ENCODE results near the gene ST13.
"Not testable (repeated sequence)": the region's sequence is repeated elsewhere in the genome, so short reads cannot be mapped to it uniquely, and the experiment has no call there.

The ST13 gene

DNA sequence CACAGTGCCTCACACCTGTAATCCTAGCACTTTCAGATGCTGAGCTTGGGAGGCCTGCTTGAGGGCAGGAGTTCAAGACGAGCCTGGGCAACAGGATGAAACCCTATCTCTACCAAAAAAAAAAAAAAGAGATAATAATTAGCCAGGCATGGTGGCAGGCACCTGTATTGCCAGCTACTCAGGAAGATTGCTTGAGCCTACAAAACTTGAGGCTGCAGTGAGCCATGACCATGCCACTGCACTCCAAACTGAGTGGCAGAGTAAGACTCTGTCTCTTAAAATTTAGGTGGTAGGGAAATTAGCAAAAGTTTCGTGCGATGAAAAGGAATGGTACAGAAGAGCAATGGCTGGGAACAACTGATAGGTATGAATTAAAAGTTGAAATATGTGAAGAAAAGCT lies 18.0 kb downstream of the ST13 start:
- DNase-seq (ENCODE audit: low read depth): no peak

GRCh38 chr22:40834619-40835018 lies 21.8 kb downstream of the ST13 start:
- no peak for DNase-seq (ENCODE audit: low read depth)

DNA sequence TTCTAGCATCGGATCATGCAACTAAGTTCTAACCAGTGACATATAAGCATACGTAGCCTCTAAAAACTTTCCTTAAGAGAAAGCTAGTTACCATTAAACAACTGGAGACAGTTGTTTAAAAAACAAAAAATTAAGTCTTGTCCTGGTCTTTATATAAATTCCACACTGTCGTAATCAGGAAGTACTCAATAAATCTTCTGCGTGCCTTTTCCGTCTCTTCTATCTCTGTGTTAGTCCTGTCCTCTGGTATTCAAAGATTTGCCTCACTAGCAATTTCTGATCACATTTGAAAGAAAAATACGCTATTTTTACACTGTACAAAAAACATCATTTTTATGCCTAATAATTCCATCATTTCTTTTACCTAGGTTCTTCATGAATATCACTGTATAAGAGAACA lies 27.3 kb downstream of the ST13 start:
- no peak for DNase-seq (ENCODE audit: low read depth)

GRCh38 chr22:40826984-40827741 lies 29.3 kb downstream of the ST13 start:
- DNase-seq (ENCODE audit: low read depth): no peak

DNA sequence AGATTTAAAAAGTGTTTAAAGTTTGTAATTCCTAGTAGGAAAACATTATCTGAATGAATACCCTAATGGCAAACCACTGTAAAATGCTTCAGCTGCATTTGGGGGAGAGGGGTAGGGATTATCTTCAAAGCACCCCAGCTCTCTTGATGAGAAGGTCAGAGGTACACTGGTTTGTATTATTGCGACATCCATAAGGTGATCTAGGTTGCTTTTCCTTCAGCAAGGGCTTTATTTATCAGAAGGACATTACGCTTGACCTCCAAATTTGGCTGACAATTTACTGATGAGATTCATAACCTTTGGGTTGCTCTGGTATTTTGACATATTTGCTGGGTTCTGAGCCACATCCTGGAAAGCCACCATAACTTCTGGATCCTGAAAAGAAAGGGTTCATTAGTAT lies 30.1 kb downstream of the ST13 start:
- DNase-seq (ENCODE audit: low read depth): not testable (repeated sequence)

DNA sequence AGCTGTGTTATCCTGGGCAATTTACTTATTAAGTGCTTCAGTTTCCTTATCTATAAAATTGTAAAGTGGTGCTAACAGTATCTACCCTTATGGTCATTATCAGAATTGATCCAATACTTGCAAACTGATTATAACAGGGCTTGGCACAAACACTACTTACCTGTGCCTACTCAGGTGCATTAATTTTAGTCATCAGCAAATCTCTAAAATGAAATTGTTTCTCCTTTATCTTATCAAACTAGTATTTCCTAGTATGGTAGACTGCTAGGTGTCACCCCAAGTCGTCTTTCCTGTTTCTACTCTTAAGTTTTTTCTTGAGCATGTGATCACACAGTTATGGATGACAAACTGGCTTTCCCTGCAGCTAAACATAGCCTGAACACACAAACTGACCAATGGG lies 33.0 kb downstream of the ST13 start:
- no peak for DNase-seq (ENCODE audit: low read depth)

GRCh38 chr22:40819599-40820140 lies 36.8 kb downstream of the ST13 start:
- no peak for DNase-seq (ENCODE audit: low read depth)

GRCh38 chr22:40818747-40819598 lies 37.5 kb downstream of the ST13 start, which contains the start of gene SLC25A17:
Gene SLC25A17, minus strand, starts transcription at chr22:40819346. Its CDS starts 98 bp downstream, at chr22:40819248.
- DNase-seq (ENCODE audit: low read depth): peak; percentile 63

DNA sequence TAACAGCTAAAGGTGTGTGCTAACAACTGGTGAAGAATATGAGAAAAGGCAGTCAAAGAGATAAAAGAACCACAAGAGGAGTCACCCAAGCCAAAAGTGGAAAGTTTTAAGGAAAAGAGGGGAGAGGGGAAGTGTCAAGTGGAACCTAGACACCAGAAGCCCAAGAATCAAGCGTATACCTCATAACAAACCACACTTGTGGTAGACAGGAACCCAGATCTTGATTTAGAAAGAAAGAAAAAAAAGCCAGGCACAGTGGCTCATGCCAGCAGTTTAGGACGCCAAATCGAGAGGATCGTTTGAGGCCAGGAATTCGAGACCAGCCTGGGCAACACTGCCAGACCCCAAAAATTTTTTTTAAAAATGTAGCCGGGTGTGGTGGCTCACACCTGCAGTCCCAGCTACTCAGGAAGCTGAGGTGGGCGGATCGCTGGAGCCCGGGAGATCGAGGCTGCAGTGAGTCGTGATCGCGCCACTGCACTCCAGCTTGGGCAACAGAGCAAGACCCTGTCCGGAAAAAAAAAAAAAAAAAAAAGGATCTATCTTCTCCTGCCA lies 38.2 kb downstream of the ST13 start:
- DNase-seq (ENCODE audit: low read depth): no peak

DNA sequence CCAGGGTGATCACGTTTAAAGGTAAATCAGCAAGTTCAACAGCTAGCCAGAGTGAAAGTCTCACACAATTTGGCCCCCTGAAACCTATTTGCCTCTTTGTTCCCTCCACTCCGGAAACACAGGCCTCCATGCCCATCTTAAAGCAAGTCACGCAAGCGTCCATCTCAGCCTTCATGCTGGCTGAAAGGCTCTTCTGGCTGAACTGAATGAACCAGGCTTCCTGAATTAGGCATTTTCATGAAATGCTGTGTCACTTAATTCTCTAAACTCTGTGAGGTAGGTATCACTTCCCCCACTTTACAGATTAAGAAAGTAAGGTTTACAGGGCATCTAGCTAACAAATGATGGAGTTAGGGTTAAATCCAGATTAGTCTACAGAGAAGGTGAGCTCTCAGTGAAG lies 38.7 kb downstream of the ST13 start:
- no peak for DNase-seq (ENCODE audit: low read depth)

DNA sequence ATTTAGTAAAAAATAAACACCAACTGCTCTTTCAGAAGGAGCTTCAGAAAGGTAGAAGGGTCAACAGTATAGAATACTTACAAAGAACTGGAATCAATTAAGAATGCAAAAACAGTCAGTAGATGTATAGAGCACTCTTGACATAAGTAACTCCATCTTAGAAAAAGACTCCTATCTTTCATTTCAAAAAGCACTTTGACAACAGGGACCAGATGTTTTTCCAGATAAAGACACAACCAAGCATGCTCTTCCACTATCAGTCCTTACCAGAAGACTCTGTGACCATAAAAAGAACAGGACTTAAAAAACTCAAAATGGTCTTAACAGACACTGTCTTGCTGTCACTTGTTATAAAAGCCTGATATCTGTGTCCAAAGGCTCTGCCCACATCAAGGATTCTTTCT lies 42.5 kb downstream of the ST13 start:
- DNase-seq (ENCODE audit: low read depth): no peak

DNA sequence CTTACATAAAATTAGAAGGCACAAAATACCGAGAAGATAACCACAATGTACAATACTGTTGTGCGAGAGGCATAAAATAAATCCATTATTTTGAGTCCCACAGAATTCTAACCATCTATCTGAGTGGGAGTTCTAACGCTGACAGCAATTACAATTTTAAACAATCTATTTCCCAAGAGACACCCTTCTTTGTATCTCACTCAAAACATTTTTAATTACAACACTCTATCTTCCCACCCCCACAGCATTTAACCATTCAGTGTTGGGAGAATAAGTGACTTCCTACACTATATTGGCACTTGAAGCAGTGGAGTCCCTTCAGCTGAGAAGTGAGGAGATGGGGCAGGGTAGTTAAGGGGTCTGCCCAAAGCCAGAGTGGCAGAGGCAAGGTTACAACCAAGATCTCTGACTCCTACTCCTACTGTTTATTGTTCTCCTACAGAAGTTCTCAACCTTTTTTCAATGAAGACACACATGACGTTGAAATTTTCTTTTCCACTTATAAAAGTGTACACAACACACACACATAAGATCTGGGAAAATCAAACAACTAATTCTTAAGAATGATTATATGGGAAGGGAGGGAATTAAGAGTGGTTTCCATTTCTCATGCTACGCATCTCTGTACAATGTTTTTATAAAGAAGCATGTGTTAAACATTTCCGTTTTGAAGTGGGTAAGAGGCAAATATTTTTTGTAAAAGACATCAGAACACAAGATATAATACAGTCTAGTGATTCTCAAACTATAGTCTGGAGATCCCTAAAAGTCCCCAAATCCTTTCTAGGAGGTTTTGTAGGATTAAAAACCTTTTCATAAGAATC lies 48.2 kb downstream of the ST13 start:
- no peak for DNase-seq (ENCODE audit: low read depth)

DNA sequence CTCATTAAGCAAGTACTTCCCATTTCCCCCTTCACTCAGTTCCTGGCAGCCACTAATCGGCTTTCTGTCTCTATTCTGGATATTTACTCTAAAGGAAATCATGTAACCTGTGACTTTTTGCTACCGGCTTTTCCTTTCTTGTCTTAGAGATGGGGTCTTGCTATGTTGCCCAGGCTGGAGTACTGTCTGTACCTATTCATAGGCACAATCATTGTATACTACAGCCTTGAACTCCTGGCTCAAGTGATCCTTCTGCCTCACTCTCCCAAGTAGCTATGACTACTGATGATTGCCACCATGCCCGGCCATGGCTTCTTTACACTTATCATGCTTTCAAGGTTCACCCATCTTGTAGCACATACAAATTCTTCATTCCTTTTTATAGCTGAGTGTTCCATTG lies 49.7 kb downstream of the ST13 start:
- no peak for DNase-seq (ENCODE audit: low read depth)

DNA sequence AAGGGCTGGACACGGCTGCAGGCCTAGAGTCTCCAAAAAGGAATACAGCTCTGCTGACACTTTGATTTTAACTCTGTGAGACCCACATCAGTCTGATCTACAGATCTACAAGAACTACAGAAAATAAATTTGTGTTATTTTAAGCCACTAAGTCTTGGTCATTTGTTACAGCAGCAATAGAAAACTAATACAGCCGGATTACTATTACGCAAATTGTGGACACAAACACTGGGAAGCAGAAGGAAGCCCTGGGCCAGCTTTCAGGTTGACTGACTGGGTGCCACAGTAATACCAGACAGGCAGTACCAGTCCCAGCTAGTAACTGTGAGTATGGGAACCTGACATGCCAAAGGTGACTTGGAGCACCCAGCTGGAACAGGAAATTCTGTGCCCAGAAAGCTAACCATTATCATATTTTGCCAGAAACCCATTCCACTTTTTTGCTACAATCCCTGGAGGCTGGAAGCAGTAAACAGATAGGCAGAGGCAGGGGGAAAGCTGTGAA lies 50.7 kb downstream of the ST13 start:
- no peak for DNase-seq (ENCODE audit: low read depth)

DNA sequence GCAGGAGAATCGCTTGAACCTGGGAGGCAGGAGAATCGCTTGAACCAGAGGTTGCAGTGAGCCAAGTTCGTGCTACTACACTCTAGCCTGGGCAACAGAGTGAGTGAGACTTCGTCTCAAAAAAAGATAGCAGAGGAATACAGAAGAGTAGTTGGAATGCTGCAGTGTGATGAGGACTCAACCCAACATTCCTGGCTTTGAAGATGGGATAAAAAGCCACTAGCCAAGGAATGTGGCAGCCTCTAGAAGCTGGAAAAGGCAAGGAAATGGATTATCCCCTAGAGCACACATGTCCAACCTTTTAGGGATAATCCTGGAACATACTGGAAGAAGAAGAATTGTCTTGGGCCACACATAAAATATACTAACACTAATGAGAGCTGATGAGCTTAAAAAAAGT lies 51.2 kb downstream of the ST13 start:
- DNase-seq (ENCODE audit: low read depth): no peak

DNA sequence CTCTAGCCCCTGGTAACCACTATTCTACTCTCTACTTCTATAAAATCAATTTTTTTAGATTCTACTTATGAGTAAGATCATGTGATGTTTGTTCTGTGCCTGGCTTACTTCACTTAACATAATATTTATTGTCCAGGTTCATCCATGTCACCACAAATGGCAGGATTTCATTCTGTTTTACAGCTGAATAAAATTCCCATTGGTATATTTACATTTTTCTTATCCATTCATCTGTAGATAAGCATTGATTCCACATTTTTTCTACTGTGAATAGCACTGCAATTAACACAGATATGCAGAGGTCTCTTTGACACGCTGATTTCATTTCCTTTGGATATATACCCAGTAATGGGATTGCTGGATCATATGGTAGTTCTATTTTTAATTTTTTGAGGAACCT lies 53.1 kb downstream of the ST13 start:
- no peak for DNase-seq (ENCODE audit: low read depth)

DNA sequence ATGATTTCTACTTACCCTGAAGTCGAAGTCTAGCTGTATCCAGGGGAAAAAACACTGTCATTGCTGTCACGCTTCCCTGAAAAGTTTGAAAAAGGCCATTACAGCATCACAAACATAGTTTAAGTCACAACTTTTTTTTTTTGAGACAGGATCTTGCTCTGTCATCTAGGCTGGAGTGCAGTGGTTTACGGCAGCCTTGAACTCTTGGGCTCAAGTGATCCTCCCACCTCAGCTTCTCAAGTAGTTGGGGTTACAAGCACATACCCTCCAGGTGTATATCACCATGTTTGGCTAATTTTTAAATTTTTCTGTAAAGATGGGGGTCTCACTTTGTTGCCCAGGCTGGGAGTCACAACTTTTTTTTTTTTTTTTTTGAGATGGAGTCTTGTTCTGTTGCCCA lies 57.4 kb downstream of the ST13 start:
- no peak for DNase-seq (ENCODE audit: low read depth)

DNA sequence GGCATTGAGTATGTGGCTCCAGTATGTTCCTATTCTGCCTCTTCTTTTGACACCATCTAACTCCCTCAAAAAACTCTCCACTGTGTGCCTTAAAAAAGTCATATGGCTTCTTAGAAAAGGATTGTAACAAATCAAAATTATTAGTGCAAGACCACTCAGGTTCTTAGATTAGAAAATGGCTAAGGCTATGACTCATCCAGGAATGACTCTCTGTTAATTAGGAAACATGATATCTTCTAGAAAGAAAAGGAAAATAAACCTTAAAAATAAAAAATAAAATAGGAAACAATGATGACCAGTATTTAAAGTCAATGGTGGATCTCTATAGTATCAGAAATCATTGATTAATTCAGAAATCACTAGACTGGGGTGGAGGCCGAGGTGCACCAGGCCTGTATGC lies 59.0 kb downstream of the ST13 start:
- DNase-seq (ENCODE audit: low read depth): no peak

DNA sequence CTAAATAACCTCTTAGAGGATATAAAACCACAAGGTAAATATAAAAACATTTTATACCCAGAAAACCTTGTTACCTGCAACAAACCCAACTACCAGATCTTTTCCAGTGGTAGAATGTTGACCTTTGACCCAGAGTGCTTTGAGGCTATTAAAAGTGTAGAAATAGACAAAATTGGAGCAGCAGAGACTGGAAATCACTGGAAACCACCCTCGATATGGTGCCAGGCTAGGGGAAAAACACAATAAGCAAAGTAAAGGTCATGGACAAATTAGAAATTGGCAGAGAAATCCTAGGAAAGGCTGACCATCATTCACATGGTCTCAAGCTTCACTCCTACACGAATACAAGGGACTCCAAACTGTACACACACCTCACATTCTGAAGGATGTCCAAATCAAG lies 64.0 kb downstream of the ST13 start:
- no peak for DNase-seq (ENCODE audit: low read depth)

DNA sequence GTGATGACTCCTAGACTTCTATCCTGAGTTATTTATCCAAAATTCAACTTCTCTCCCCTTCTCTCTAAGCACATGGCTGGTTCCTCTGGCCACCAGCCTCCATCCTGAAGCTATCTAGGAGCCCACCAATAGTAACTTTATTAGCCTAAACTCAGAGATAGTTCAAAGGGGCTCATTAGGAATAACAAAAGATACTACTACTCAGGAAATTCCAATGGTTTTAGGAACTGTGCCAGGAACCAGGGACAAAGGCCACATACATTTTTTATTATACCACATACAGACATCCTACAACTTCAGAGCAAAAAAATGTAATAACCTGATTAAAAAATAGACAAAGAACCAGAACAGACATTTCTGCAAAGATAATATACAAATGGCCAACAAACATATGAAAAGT lies 65.2 kb downstream of the ST13 start:
- no peak for DNase-seq (ENCODE audit: low read depth)

DNA sequence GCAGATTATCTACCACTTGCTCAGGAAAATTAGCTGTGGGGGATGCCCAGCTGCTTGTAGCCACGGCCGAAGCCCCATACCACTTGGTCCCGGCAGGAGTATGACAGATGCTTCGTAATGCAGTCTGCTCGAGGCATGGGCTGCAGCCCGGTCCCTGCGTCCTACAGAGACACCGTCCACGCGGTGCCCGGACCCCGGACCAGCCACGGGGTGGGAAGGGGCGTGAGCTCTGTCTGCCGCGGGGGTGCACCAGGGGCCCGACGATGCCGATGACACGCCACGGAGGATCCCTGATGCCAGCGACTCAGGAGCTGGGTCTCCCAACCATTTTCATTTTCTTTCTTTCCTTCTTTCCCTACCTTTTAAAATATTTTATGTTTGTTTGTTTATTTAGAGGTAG lies 67.3 kb downstream of the ST13 start:
- DNase-seq (ENCODE audit: low read depth): no peak

- no peak for DNase-seq (ENCODE audit: low read depth)
Measured at GRCh38 chr22:40782521-40782920, 73.9 kb downstream of the ST13 start.

Measured in fibroblast of the conjunctiva (primary cell).